Jurkat, Clone E6-1 (cell line): ENCODE measurements around the gene DGKB.

Experiments used
- DNase-seq: peaks from one replicate; pipeline ENCODE4 v3.0.0-alpha.2; 2011; ENCODE audit warnings: low read depth, low spot score
- H3K4me3 ChIP-seq: 2 replicates; pipeline ENCODE4 v1.5.1; 2011; ENCODE audit warnings: mild to moderate bottlenecking, low read length, control low read depth, moderate library complexity

DGKB gene

DNA sequence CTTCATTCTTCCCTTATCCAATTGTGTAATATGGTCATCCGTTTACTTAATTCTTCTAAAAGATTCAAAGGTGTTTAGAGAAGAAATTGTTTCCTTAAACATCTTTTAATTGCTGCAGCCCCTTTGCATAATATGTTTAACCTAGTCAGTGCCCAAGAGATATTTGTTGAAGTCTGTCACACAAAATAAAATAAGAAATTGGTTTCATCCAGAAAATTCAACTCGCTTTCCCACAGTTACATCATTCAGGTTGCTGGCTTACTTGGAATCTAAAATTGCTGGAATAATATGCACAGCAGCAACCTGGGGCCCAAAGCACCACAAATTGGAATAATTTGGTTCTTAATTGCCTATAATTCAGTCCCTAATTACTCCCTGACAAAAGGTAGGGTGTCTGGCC is 758.0 kb downstream of the DGKB start:
- DNase-seq = no peak
- H3K4me3 ChIP-seq = no peak overlapping the region

DNA sequence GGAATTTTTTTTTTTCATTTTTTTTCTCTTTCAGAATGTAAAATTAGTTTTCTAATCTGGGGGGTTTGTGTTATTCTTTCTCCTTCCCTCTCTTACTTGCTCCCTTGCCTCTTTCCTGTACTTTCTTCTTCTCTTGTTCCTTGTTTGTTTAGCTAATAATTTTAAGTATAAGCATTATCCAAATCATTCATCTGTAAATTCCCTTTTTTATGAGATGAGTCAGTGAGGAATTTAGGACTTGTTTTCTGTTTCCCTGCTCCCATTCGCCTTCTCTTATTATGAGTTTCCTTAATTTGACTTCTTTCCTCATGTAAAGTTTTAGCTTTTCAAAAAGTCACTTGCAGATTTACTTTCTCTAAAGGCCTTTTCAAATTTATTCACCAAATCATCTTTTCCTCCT is 758.4 kb downstream of the DGKB start:
- no peak overlapping the region for H3K4me3 ChIP-seq
- DNase-seq = no peak

DNA sequence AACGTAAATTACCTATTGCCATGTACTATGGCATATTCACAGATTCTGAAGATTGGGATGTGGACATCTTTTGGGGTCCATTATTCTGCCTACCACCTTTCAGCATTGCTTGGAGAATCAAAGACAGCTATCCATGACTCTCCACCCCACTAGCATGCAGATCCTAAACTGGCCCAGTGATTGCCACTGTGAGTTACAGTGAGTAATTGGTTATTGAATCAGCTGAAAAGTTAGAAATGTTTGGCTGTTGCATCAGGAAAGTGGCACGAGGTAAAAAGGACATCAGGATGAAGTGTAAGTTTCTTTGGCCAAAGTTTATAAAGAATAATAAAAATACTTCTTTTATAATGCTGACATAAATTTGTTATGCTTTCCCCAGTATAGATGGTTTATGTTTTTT is 764.9 kb downstream of the DGKB start:
- H3K4me3 ChIP-seq = no peak overlapping the region
- no peak for DNase-seq

DNA sequence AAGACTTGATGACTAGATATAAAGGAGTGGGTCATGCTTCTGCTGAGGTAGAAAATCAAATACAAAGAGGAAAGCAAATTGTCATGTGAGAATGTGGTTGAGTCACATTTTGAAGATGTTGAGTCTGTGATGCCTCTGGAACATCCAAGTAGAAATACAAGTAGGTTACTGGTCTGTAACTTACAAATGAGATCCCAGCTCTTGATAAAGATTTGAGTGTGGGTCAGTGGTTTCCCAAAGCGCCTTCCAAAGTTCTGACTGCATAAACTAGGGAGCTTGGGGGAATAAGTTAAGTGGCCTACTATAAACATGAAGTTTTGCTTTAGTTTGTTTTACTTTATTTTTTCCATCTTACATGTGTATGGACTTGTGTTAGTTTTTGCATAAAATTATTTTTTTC is 768.8 kb downstream of the DGKB start:
- DNase-seq = no peak
- H3K4me3 ChIP-seq = no peak overlapping the region

DNA sequence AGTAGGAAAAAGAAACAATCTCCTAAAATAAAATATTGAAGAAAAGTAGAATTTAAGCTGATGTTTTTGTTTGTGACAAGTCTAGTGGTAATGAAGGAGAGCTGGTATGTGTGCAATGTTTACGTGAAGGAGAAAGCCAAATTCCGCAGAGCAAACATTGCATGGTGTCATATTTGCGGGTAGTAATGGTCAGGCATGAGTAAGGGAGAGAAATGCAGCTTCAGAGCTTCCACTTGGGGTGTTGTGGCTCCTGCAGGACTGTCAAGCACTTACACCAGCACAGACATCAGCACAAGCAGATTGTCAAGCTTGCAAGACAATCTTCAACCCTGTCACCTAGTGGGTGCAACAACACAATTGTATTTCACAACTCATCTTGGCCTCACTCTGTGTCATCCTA is 776.6 kb downstream of the DGKB start:
- no peak overlapping the region for H3K4me3 ChIP-seq
- DNase-seq = no peak

DNA sequence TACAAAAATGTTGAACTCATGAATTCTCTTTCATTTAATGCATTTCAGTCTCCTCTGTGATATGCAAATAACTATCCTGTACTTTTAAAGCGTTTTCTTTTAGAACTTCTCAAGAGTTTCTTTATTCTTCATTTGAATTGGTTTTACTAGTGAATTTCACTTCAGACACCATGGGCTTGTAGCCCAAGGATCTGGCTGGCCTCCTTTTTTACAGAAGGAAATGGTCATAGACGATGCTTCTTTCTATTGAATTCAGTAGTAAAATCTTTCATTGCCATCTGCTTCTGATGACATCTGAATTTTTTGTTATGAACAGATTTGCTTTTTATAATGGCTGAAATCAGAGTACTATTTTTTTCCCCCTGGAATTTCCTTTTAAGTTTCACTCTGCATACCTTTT is 777.8 kb downstream of the DGKB start:
- H3K4me3 ChIP-seq = no peak overlapping the region
- DNase-seq = no peak

DNA sequence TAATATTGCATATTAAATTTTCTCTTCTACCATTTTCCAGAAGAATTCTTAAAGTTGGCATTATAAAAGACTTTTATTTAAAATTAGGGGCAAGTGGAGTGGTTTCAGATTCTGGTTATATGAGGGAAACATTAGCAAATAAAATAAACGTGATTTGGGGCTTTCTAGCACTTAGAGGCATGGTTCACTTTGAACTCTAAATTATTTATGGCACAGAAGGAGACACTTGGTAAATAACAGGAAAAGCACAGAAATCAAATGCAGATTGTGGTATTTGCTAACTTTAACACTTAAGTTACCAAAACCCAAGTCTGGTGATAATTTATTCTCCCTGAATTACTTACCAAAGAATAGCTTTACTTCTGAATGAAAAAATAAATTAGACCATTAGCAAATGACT is 778.6 kb downstream of the DGKB start:
- no peak overlapping the region for H3K4me3 ChIP-seq
- DNase-seq = no peak

DNA sequence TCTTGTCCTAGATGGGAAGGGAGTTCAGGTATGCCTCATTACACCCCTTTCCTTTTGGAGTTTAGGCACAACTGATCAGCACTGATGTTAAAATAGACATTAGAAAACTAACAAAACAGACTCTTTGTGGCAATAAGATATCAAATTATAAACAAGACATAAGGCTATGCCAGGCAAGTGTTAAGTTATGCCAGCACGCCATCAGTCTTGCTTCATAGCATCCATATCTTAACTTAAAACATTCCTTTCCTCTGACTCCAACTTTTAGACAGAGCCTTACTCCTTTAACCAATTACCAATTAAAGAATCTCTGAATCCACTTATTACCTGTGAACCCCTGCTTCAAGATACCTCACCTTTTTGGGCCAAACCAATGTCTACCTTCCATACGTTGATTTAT is 786.9 kb downstream of the DGKB start:
- H3K4me3 ChIP-seq = no peak overlapping the region
- DNase-seq = no peak

DNA sequence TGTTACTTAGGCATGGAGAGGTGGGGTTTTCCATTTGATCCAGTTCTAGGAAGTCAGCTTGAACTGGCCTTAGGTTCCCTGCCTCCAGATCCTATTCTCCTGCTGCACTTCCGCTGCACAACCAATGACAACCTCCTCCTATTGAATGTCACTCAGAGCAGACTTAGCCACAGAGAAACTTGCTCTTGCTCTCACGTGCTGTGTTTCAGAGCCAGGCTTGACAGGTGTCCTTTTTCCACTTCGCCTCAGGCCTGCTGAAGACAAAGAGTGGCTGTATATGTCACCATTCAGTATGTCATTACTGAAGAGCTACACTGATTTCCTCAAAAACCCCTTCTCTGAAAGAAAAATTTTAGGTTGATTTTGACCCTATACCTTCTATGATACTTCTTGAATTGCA is 797.7 kb downstream of the DGKB start:
- no peak for DNase-seq
- no peak overlapping the region for H3K4me3 ChIP-seq

DNA sequence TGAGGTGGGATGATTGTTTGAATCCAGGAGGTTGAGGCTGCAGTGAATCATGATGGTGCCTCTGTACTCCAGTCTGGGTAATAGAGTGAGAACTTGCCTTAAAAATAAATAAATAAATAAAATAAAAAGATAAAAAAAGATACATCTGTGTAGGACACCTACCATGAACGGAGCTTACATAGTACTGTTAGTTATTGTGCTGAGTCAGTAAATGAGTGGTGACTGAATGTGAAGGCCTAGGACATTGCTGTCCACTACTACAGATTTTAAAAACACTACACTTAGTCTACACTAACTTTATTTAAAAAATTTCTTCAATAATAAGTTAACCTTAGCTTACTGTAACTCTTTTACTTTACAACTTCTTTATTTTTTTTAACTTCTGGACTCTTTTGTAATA is 806.4 kb downstream of the DGKB start:
- DNase-seq = no peak
- H3K4me3 ChIP-seq = no peak overlapping the region

DNA sequence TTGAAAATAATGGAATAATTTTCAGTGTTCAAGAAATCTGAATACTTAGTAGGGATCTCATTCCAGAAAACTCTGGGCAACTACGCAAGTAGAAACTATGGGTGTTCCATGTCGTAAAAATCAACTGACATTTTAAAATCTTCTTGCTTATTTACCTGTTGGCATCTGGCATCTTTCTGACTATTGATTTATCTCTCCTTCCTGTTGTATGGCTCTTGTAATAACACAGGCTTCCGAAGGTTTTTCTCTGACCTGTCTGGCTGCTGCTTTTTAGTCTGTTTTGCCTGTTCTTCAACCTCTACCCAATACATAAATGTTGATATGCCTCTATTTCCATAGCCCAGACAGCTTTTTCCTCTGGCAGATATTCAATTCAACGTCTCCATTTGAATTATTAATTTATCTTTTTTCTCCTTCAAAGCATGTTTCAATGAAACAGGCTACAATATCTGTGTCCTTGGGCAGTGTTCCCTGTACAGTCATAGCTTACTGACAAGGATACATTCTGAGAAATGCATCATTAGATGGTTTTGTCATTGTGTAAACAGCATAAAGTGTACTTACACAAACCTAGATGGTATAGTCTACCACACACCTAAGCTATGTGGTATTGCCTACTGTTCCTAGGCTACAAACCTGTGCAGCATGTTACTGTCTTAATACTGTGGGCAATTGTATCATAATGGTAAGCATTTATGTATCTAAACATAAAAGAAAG is 807.2 kb downstream of the DGKB start:
- H3K4me3 ChIP-seq = no peak overlapping the region
- no peak for DNase-seq
